SHP77 (cell line): ENCODE measurements around the gene ANO3.

ENCODE experiments used
- DNase-seq, 2 experiments: peaks; one replicate each; lab custom pipeline; 2025; lab: John Stamatoyannopoulos, UW

Gene ANO3

DNA sequence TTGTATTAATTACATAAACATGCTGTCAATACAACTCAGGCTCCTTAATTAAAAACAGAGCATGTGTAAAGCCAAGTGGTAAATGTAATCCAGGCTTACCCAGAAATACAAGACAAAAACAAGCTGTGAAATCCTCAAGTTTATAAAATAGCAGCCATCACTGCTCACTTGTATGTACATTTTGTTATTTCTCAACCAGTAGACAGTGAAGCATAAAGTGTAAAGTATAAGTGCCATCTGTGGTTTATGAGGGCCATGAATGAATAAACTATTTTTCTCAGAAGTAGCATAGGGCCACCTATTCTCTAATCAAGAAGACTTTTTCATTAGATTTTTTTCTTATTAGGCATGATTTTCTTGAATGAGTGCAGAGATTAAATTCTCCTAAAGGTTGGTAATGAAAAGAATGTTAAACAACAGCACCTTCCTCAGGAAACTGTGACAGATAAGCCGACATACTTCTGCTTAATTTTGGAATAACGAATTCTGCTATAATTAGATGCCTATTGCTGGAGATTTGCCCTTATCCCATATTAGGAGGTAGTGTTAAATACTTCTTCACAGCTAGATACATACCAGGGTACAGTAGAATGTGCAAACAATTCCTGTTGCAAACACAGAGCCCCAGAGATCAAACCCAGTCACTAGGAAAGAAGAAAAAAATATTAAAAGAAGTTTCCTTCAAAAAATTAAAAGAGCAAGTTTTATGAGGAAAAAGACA, 377.0 kb downstream of the ANO3 start:
- DNase-seq, result no peak

DNA sequence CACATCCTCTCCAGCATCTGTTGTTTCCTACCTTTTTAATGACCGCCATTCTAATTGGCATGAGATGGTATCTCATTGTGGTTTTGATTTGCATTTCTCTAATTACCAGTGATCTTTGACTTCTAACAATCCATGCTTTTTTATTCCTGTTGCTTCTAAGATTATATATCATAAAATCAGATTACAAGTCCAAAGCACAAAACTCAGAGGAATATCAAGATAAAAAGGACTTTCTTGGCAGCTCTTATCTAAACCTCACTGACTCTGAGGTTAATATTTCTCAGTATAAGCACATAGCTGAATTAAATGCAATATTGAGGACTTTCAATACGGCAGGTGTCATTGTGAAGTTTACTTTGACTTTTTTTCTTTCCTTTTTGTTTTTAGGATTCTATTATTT, 378.6 kb downstream of the ANO3 start:
- no peak for DNase-seq

DNA sequence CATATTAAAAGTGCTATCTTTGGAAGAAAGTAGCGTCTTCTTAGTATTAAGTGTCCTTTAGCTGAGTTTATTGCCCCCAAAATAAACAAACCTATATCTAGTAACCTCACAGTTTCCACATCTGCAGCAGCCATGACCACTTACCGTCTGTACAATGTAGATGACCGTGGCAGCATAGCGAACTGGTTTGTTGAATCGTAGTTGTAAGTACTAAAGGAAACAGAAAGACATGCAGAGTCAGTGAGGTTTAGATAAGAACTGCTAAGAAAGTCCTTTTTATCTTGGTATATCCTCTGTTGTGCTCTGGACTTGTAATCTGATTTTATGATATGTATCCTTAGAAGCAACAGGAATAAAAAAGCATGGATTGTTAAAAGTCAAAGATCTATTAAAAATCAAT, 380.6 kb downstream of the ANO3 start:
- no peak for DNase-seq
